OCI-LY7 (cell line): ENCODE data around the gene IL17RD.

ENCODE experiments used
- CTCF ChIP-seq: fragments of 200-600 bp; sonication (generic); conservative IDR thresholded peaks from 2 replicates; pipeline ENCODE4 v1.5.1; 2014; ENCODE audit warnings: mild to moderate bottlenecking, antibody characterized with exemption, low read length, moderate library complexity, mixed read lengths
- EZH2phosphoT487 ChIP-seq: fragments of 200-600 bp; sonication (generic); IDR thresholded peaks from 2 replicates; pipeline ENCODE4 v1.6.1; 2018; ENCODE audit warnings: low read depth, borderline replicate concordance, mild to moderate bottlenecking, mixed run types, antibody characterized with exemption, low read length, moderate library complexity, mixed read lengths

GRCh38 chr3:57078635-57079473, 86.3 kb downstream of the IL17RD start:
- TF ChIP-seq CTCF: peak; percentile 53; the same call in 1 of the 2 replicates
- no peak for TF ChIP-seq EZH2phosphoT487
